ENCODE data around the gene TLE2. TPM values are rescaled to one million over a fixed set of nuclear protein-coding genes. Genes with fewer than 3 reads are reported as not detected.

The TLE2 gene
- total RNA-seq, 1 experiment from 2014 or later, result 13.7 TPM

GRCh38 chr19:3006075-3006767, 22.9 kb downstream of the TLE2 start:
- H2AFZ ChIP-seq, result no peak overlapping the region
- H3K27me3 ChIP-seq (ENCODE audit: insufficient read depth, low read depth), result no peaks in the 10 kb centered on the region
- no peaks in the 10 kb centered on the region for H3K4me1 ChIP-seq (replicated peaks; ENCODE audit: insufficient read depth)
- H3K36me3 ChIP-seq (ENCODE audit: low read depth), result no peaks in the 10 kb centered on the region
- no peaks in the 10 kb centered on the region for H3K79me2 ChIP-seq (ENCODE audit: low read depth)
- TF ChIP-seq CTCF (conservative IDR thresholded peaks at IDR 0.05), result no peak
- no peak for TF ChIP-seq EZH2 (IDR thresholded peaks at IDR 0.05; ENCODE audit: low read depth)
- no TSS peak for BruUV-seq (replicated peaks)
- H4K20me1 ChIP-seq (ENCODE audit: insufficient read depth), result no peaks in the 10 kb centered on the region
- H3K9me3 ChIP-seq (ENCODE audit: insufficient read depth, low read depth), result no peaks in the 10 kb centered on the region
- intact Hi-C loops (cut with micrococcal nuclease; ENCODE audit: unreplicated experiment), result no loop called here
- no peak overlapping the region for H3K27ac ChIP-seq
- ChIA-PET CTCF (interaction anchor here (0.5 kb wide), 1 partner anchor 269 kb away, joined by 4 read pairs; no protein-coding TSS in a partner anchor), POLR2A (ENCODE audit: unreplicated experiment) (interaction anchor here (0.7 kb wide), 1 partner anchor 583 kb away, joined by 8 read pairs; no protein-coding TSS in a partner anchor)
- DNase-seq, result peak; percentile 31 to 50
- no peak overlapping the region for H3K4me3 ChIP-seq
- no peaks in the 10 kb centered on the region for H3F3A ChIP-seq (ENCODE audit: insufficient read depth, low read depth)
- H3K9me2 ChIP-seq (ENCODE audit: insufficient read depth), result no peaks in the 10 kb centered on the region
- no peak overlapping the region for H3K4me2 ChIP-seq

- H3K9me3 ChIP-seq (ENCODE audit: insufficient read depth, low read depth), result no peaks in the 10 kb centered on the region
- no peak overlapping the region for H2AFZ ChIP-seq
- H3K9me2 ChIP-seq (ENCODE audit: insufficient read depth), result no peaks in the 10 kb centered on the region
- POLR2A ChIA-PET (ENCODE audit: unreplicated experiment), result no interaction called here
- no peaks in the 10 kb centered on the region for H3K79me2 ChIP-seq (ENCODE audit: low read depth)
- CTCF ChIA-PET, result interaction anchor here (0.5 to 0.7 kb wide), 2 partner anchors 47 to 270 kb away, joined by 4 read pairs; no protein-coding TSS in a partner anchor
- H3K27ac ChIP-seq, result no peak overlapping the region
- intact Hi-C loops (cut with micrococcal nuclease; ENCODE audit: unreplicated experiment), result no loop called here
- TF ChIP-seq EZH2 (IDR thresholded peaks at IDR 0.05; ENCODE audit: low read depth), result no peak
- TF ChIP-seq CTCF (conservative IDR thresholded peaks at IDR 0.05), result no peak
- BruUV-seq (replicated peaks), result no TSS peak
- no peaks in the 10 kb centered on the region for H3K36me3 ChIP-seq (ENCODE audit: low read depth)
- DNase-seq, result no peak
- no peaks in the 10 kb centered on the region for H3K27me3 ChIP-seq (ENCODE audit: insufficient read depth, low read depth)
- no peak overlapping the region for H3K4me2 ChIP-seq
- no peaks in the 10 kb centered on the region for H3K4me1 ChIP-seq (replicated peaks; ENCODE audit: insufficient read depth)
- H4K20me1 ChIP-seq (ENCODE audit: insufficient read depth), result no peaks in the 10 kb centered on the region
- H3F3A ChIP-seq (ENCODE audit: insufficient read depth, low read depth), result no peaks in the 10 kb centered on the region
- no peak overlapping the region for H3K4me3 ChIP-seq
Measured at GRCh38 chr19:3005345-3005744, 23.7 kb downstream of the TLE2 start.

- no peak overlapping the region for H2AFZ ChIP-seq
- H4K20me1 ChIP-seq (ENCODE audit: insufficient read depth), result no peaks in the 10 kb centered on the region
- H3K9me2 ChIP-seq (ENCODE audit: insufficient read depth), result no peaks in the 10 kb centered on the region
- no peaks in the 10 kb centered on the region for H3F3A ChIP-seq (ENCODE audit: insufficient read depth, low read depth)
- no peak overlapping the region for H3K4me3 ChIP-seq
- H3K9me3 ChIP-seq (ENCODE audit: insufficient read depth, low read depth), result no peaks in the 10 kb centered on the region
- intact Hi-C loops (cut with micrococcal nuclease; ENCODE audit: unreplicated experiment), result no loop called here
- no peaks in the 10 kb centered on the region for H3K4me1 ChIP-seq (replicated peaks; ENCODE audit: insufficient read depth)
- no peak for DNase-seq
- H3K79me2 ChIP-seq (ENCODE audit: low read depth), result no peaks in the 10 kb centered on the region
- H3K27me3 ChIP-seq (ENCODE audit: insufficient read depth, low read depth), result no peaks in the 10 kb centered on the region
- CTCF ChIA-PET, result no interaction called here
- POLR2A ChIA-PET (ENCODE audit: unreplicated experiment), result interaction anchor here (0.6 kb wide), 1 partner anchor 51 kb away, joined by 3 read pairs; no protein-coding TSS in a partner anchor
- no peak overlapping the region for H3K27ac ChIP-seq
- H3K4me2 ChIP-seq, result no peak overlapping the region
- no peaks in the 10 kb centered on the region for H3K36me3 ChIP-seq (ENCODE audit: low read depth)
- BruUV-seq (replicated peaks), result no TSS peak
- no peak for TF ChIP-seq CTCF (conservative IDR thresholded peaks at IDR 0.05)
- TF ChIP-seq EZH2 (IDR thresholded peaks at IDR 0.05; ENCODE audit: low read depth), result no peak
Measured at GRCh38 chr19:3004522-3004921, 24.6 kb downstream of the TLE2 start.

Data from PC-9 (cell line).